G401 (cell line): Measurements from ENCODE around the gene ARL5C. TPM values are rescaled to one million over a fixed set of nuclear protein-coding genes. Genes with fewer than 3 reads are reported as not detected.

Experiments used
- DNase-seq: peaks from one replicate; pipeline ENCODE4 v3.0.0-alpha.2; 2015; ENCODE audit warnings: low spot score
- in situ Hi-C: cut with HindIII; loops from 2 replicates; pipeline ENCODE4 v1.10.0; 2016; ENCODE audit warnings: low sequenced_read_pairs, mixed read lengths
- total RNA-seq: library from RNA; depleted of rRNA; stranded (reverse); fragments of >200 nt; shearing (Covaris generic); gene quantifications from 2 replicates; pipeline ENCODE4 v1.2.3, GENCODE V29; 2014; rRNA removed

Gene ARL5C, protein sequence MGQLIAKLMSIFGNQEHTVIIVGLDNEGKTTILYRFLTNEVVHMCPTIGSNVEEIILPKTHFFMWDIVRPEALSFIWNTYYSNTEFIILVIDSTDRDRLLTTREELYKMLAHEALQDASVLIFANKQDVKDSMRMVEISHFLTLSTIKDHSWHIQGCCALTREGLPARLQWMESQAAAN
- not detected in 2 replicates for total RNA-seq

DNA sequence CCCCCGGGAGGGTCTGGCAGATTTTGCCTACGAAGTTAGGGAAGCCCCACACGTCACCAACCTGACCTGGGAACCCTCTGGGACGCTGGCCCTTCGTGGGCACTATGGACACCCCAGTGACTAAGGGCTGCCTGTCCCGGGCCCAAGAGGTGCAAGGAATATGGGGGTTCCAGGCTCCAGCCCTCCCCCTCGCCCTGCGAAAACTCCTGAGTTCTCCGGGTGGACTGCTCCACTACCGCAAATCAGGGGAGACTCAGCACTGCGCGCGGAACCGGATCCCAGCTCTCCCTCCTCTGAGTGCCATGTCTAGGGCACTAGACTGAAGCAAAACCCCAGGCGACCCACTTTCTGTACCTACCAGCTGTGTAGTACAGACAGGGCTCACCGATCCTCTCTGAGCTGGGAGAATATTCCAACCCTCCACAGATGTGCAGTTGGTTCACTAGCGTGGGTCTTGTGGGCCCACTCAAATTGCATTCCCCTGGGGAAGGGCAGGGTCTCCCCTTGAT, at the start of gene ARL5C:
ARL5C (minus strand) TSS at position 321 of the 509 bp plus-strand sequence. CDS start 401 bp downstream, outside the sequence.
- in situ Hi-C loops: no loop called here
- no peak for DNase-seq

DNA sequence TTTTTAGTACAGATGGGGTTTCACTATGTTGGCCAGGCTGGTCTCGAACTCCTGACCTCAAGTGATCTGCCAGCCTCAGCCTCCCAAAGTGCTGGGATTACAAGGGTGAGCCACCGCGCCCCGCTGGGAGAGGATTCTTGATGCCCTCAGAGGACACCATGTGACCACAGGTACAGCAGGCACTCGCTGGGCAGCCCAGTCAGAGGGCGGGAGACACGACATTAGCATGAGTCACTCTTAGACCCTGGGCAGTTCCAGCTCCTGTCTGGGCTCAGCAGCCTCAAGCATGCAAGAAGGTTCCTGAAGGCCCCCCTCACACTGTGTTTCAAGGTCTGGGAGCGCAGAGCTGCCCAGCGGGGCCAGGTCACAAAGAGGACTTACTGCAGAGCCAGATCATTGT, 47.9 kb upstream of the ARL5C start:
- DNase-seq: no peak
- in situ Hi-C loops: no loop called here

DNA sequence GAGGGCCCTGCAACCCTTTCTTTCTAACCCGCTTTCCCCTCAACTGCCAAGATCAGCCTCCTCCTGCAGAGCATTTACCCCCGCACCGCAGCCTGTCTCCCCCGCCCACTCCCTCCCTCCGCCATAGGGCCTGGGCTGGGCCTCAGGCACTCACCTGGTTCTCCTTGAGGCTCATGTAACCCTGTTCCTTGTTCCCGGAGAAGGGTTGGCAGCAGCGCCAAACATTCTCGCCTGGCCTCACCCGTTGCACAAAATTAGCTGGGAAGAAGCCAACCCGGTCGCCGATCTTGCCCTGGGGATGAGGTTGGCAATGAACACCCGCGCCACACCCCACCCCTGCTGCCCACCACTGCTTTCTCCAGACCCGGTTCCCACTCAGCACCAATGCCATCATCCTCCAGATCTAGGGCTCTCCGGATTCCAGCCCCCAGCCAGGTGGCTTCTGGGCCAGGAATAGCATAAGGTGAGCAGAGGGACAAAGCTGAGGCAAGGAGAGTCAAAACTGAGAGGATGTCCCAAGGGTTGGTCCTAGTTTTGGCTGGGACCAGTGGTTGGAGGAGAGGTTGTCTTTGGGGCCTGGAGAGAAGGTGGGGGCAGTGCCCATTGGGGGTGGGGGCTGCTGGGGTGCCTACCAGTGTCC, 47.0 kb upstream of the ARL5C start:
- peak; percentile 84 for DNase-seq
- in situ Hi-C loops: no loop called here

DNA sequence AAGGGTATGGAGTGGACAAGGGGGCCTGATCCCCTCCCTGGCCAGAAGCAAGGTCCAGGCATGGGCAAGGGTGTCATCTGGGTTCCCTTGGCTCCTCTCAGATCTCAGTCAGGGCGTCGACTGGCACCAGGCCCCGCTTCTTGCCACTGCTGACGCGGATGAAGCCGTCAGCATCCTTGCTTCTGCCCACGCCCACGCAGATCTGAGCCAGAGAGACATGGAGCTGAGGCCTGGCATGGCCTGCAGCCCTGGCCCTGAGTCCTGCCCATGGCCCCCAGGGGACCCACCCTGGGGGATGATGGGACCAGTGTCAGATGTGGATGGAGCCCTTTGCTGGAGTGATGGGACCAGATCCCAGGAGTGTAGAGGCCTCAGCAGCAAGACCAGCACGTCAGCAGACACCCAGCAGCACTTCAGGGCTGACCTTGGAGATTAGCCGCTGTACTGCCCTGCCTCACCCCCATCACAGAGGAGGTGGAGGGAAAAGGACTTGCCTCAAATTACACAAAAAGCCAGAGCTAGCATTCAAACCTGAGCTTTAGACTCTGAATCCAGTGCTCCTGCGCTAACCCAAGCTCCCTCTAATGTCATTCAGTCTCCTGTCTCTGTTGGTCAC, 46.3 kb upstream of the ARL5C start:
- in situ Hi-C loops: no loop called here
- peak; percentile 55 for DNase-seq

DNA sequence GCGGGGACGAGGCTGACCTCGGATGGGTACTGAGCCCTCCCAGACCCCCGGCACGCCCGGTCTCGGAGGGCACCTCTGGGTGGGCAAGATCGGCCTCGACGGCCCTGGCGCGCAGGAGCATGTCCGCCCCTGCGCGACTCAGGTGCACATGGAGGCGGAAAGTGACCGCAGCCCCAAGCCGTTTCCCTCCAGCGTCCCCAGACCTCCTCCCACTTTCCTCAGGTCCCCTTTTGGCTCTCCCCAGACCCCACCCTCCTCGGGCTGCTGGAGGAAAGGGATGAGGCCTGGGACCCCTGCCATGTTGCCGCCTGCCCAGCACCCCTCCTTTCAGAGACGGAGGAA, 44.1 kb upstream of the ARL5C start:
- no peak for DNase-seq
- in situ Hi-C loops: no loop called here

DNA sequence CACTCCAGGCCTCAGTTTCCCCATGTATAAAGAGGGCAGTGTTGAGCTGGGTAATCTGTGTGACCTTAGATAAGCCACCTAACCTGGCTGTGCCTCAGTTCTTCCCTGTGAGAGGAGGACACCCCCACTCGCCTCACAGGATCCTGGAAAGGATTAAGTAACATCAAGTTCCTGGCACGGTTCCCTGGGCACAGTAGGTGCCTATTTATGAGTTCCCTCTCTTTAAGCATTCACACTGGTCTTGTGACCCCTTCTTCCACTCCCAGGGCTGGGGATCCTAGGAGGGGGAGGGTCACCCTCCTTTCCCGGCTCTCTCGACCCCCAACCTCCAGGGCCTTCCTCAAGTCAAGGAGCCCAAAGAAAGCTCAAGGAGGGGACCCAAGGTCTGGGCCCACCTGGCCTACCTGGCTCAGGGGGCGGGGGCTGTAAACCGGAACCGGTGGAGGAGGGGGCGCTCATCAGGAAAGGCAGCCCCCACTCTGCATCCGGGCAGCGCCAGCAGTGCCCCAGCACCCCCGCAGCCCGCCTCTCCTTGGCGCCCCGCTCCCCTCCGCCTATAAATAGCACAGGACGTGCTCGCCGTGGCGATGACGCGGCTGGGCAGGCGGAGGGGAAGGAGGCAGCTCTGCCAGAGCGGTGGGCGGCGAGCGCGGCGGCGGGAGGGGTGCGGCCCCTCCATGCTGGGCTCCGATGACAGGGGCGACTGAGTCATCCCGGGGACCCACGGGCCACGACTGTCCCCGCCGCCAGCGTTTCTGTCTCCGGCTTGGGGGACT, 43.5 kb upstream of the ARL5C start:
- in situ Hi-C loops: no loop called here
- DNase-seq: peak; percentile 63

DNA sequence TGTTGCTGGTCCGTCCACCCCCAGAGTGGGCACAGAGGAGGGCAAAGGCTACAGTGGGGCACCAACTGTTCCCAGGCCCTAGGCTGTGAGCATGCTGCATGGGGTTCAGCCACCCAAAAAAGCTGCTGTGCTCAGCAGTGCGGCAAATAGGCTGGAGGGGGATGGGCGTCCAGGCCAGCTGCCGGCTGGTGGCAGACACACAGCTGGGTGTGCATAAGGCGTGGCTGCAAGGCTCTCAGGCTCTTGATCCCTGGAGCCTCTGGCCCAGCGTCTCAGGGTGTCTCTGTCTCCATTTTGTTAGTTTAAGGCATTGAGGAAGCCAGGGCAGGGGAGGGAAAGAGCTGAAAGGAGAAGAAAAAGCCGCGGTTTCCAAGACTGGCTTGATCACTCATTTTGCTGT, 42.9 kb upstream of the ARL5C start:
- DNase-seq: no peak
- in situ Hi-C loops: no loop called here

DNA sequence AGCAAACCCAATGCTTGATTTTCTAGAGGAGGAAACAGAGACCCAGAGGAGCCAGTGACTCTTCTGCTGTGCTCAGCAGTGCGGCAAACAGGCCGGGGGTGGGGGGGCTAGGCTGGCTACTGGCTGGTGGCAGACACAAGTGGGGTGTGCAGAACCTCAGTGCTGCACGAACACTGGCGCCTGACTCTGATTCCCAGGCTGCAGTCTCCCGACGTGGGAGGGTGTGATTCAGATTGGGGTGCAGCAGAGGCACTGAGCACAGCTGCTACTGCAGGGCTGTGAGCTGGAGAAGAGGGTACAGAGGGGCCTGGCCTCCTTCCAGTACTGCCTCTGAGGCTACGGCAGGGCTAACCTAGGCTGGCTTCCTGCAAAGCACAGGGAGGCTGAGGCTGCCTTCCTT, 42.2 kb upstream of the ARL5C start:
- in situ Hi-C loops: no loop called here
- no peak for DNase-seq

DNA sequence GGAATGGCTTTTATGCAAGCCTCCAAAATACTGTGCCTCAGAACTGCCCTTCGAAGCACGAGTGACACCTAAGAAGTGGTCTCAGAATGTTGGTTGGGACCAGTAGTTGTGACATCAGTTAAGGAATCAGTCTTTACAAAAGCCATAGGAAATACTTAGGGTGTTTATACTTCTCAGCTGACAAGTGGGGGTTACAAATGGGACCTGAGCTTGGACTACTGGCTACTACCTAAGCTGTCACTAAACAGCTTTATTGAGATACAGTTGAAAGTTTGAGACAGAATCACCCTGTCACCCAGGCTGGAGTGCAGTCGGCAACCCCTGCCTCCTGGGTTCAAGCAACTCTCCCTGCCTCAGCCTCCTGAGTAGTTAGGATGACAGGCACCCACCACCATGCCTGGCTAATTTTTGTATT, 39.2 kb upstream of the ARL5C start:
- no peak for DNase-seq
- in situ Hi-C loops: no loop called here

DNA sequence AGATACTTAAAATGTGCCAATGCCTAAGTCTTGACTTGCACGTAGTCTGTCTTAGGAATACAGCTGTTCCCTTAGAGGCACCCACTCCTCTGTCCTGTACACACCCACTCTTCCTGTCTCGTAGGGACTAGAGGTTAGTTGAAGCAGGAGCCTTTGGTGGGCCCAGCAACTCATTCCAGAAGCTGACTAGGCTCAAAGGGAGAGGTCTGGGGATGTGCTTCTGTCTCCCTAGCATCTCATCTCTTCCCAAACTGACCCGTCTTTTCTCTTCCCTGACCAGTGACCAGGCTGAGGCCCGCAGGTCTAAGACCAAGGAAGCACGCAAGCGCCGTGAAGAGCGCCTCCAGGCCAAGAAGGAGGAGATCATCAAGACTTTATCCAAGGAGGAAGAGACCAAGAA, 38.3 kb upstream of the ARL5C start:
- in situ Hi-C loops: no loop called here
- DNase-seq: no peak

DNA sequence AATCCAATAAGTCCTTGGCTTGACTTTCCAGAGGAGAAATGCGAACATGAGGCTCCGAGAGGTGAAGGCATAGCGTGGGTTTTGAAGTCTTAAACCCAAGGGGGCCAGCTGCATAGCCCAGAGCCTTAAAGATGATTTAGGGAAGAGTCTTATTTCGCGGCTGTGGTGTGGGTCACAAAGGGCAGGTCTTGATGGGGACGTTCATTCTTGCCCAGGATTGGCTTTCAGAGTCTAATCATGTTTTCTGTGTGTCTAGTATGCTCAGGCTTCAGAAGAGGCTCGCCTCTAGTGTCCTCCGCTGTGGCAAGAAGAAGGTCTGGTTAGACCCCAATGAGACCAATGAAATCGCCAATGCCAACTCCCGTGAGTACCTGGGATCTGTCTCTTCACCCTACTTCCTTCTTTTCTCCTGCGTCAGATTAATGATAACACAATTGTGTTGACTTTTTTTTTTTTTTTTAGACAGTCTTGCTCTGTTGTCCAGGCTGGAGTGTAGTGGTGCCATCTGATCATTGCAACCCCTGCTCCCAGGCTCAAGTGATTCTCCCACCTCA, 35.1 kb upstream of the ARL5C start:
- no peak for DNase-seq
- in situ Hi-C loops: no loop called here

DNA sequence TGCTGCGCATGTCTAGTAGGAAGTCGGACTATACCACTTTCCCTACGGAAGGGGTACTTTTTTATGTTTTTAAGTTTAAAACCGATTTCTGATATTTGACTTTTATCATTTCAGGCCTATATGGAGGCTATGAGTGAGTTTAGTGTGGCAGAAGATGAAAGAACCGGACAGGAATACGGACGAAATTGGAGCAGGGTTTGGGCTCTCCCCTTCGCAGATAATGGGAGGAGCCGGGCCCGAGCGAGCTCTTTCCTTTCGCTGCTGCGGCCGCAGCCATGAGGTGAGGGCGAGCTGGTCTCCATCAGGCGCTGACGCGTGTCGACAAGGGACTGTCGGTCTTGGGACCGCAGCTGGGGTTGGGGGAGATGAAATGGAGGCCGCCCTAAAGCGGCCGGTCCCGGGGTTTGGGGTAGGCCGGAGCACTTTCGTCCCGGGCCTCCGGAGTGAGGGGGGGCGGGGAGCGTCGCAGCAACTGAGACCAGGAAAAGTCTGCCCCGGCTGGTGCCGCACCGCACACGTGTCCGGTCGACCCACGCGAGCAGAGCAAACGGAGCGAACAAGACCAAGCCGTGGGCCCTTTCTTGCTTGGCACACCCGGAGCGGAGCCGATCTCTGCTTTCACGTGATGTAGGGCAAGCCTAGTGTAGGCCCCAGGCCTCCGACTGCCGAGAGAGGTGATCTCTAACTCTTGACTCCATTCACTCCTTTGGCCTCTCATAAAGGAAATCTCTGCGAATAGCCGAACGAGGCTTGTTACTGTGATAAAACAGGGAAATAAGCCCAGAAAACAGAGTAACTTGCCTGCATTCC, 34.3 kb upstream of the ARL5C start, which contains the start of gene RPL19:
RPL19 (plus strand) TSS at position 214 of the 810 bp plus-strand sequence; CDS start at position 276, 62 bp downstream.
- in situ Hi-C loops: no loop called here
- DNase-seq: no peak

DNA sequence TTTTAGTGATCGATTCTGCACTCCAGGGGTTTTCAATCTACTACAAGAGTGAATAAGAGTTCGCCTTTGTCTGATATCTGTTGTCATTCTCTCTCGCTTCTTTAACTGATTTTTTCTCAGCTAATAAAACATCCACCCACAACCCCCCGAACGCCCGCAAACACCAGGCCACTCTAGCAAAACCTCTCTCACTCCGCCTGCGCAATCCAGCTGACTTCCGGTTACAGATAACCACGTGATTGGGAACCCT, 33.8 kb upstream of the ARL5C start:
- peak; percentile 93 for DNase-seq
- in situ Hi-C loops: loop anchor here (25.0 kb wide), 1 partner anchor 137 kb away; no protein-coding TSS in a partner anchor

DNA sequence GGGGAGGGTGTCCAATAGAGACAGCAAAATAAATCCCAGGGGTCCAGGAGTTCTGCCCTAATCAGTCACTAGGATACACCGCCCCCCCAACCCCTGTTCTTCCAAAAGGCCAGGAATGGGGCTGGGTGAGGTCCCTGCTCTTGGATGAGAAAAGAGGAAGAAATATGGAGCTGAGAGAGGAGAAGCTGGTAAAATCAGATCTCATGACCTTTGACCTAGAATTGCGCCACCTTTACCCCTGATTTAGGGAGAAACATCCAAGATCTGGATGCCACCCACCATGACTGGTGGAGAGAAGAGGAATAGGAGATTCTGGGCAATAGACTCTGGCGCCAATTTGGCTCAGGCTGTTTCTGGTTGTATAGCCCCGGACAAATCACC, 32.2 kb upstream of the ARL5C start:
- DNase-seq: no peak
- in situ Hi-C loops: loop anchor here (25.0 kb wide), 1 partner anchor 136 kb away; no protein-coding TSS in a partner anchor

DNA sequence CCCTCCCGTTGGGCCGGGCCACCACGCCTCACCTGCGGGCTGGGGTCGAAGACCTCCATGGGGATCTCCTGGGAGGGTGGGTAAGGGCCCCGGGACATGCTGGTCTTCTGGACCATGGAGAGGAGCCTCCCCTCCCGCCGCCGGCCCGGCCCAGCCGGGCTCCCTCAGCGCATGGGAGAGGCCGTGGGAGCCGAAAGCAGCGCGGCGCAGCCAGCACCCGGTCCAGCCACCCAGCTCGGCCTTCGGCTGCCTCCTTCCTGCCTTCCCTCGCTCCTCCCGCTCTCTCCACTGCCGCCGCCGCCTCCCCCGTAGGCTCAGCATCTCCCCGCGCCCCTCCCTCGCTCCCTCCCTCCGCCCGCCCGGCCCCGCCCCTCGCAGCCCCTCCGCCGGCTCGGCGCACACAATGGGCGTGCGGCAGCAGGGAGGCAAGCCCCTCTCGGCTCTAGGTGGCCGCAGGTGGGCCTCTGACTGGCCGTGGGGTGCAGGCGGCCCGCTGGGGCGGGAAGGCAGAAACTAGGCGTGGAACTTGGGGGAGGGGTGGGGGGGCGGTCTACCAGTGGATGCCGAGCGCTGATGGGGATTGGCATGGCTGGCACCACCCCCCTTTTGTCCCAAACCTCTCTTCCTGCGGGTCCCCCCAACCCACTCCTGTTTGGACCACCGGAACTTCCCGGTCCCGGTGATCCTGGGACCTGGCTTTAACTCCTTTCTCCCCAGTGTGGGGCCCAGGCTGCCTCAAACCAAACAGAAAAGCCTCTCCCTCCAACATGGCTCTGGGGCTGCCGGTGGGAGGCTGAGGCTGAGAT, 31.6 kb upstream of the ARL5C start, which contains the start of gene CACNB1:
CACNB1 (minus strand) TSS at position 290 of the 806 bp plus-strand sequence; CDS start at position 116, 174 bp downstream.
- DNase-seq: peak; percentile 81
- in situ Hi-C loops: loop anchor here (25.0 kb wide), 1 partner anchor 135 kb away; no protein-coding TSS in a partner anchor

DNA sequence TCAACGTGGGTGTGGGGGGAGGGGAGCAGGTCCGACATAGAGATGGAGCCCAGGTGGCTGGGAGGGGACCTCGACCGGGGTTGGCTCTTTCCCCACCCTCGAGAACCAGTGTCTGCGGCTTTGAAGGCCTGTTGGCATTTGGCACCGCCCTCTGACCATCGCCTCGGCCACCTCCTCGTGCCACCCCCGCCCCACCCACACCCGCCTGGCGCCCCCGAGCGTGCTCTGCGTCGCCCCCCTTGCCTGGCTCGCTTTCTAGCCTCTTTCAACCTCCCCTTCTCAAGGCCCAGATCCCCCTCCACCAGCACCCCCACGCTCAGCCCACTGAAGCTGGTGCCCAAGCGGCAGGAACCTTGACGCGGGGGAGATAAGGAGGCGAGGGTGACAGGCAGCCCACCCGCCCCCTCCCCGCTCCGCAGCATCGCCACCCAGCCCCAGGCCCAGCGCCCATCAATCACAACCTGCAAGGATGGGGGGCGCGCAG, 30.9 kb upstream of the ARL5C start:
- DNase-seq: peak; percentile 35
- in situ Hi-C loops: loop anchor here (25.0 kb wide), 1 partner anchor 135 kb away; no protein-coding TSS in a partner anchor

DNA sequence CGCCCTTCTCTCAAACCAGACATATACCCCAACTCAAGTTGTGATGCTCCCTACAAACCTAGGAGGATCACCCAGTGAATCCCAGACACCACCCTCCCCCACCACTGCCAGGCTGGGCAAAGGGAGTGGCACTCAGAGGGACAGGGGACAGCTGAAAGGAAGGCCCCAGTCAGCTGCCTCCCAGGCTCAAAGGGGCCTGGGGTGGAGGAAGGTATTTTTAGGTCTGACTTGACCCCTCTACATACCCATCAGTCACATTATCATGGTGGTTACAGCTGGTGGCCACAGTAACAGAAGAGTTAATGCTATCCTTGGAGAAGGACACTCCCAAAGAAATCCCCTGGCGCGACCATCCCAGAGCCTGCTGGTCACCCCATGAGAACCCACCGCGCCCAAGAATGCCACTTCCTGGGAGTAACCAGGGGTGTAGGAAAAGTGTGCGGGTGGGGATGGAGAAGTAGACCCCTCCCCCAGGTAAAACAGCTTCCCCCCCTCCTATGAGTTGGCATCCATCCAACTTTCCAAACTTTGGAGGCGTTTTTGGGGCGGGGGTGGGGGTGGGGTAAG, 30.4 kb upstream of the ARL5C start:
- peak; percentile 21 for DNase-seq

More for the DNA sequence above, 30.4 kb upstream of the ARL5C start:
- in situ Hi-C loops: loop anchor here (25.0 kb wide), 1 partner anchor 134 kb away; no protein-coding TSS in a partner anchor
